Mammary epithelial cell (primary cell): ENCODE data around the gene BCHE.

Experiments used
- CTCF ChIP-seq, 2 donors: IDR thresholded peaks in 1 of 2; conservative IDR thresholded peaks in 1 of 2; 2 replicates each; pipeline ENCODE4 v1.5.1; 2011 to 2012; ENCODE audit warnings: inconsistent platforms in 2 of 2, low read length in 2 of 2, mild to moderate bottlenecking in 2 of 2, control low read depth in 1 of 2, low read depth in 1 of 2; ENCODE audit not compliant: insufficient read depth in 1 of 2; ENCODE audit errors: extremely low read depth in 1 of 2
- EZH2 ChIP-seq: IDR thresholded peaks from 2 replicates; pipeline ENCODE4 v1.6.1; 2012; ENCODE audit warnings: low read length, inconsistent platforms, borderline replicate concordance

- TF ChIP-seq CTCF (conservative IDR thresholded peaks at IDR 0.05 in 1 of 2, IDR thresholded peaks at IDR 0.05 in 1 of 2; ENCODE audit: extremely low read depth in 1 of 2, insufficient read depth in 1 of 2, low read depth in 1 of 2, low read length in 2 of 2): no peak
- no peak for TF ChIP-seq EZH2
These were observed 83.7 kb downstream of the BCHE start for GRCh38 chr3:165753560-165753959.
